Measurements from ENCODE around the gene EXOC6B.
"Not testable (repeated sequence)": the region's sequence is repeated elsewhere in the genome, so short reads cannot be mapped to it uniquely, and the experiment has no call there.

EXOC6B gene

DNA sequence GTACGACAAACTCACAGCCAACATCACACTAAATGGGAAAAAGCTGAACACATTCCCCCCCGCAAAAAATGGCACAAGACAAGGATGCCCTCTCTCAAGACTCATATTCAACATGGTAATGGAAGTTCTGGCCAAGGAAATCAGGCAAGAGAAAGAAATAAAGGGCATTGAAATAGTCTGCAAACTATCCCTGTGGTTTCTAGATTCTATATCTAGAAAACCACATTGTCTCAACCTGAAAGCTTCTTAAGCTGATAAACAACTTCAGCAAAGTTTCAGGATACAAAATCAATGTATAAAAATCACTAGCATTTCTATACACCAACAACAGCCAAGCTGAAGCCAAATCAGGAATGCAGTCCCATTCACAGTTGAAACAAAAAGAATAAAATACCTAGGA is 383.6 kb downstream of the EXOC6B start:
- DNase-seq (ENCODE audit: low spot score): no peak

DNA sequence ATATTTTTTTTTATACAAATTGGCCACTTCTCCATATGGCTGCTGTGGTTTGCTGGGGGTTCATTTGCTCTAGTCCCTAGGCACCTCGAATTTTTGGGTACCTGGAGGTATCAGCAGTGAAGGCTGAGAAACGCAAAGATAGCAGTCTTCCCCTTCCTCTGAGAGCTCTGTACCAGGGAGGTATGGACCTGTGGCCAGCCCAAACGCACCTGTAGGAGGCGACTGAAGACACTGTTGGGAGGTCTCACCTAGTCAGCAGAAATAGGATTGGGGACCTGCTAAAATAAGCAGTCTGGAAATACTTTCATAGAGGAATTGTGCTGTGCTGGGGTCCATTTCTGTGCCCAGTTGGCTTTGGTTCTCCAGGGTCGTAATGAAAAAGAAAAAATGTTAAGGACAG is 385.9 kb downstream of the EXOC6B start:
- no peak for DNase-seq (ENCODE audit: low spot score)

DNA sequence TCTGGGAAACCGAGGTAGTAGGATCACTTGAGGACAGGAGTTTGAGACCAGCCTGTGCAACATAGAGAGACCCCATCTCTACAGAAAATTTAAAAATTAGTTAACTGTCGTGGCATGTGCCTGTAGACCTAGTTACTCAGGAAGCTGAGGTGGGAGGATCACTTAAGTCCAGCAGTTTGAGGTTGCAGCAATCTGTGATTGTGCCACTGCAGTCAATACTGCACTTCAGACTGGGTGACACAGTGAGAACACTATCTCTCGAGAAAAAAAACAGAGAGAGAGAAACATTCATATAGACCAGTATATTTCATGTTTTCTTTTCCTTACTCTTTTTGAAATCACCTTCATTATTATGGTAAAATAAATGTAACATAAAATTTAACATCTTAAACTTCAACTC is 387.5 kb downstream of the EXOC6B start:
- no peak for DNase-seq (ENCODE audit: low spot score)

DNA sequence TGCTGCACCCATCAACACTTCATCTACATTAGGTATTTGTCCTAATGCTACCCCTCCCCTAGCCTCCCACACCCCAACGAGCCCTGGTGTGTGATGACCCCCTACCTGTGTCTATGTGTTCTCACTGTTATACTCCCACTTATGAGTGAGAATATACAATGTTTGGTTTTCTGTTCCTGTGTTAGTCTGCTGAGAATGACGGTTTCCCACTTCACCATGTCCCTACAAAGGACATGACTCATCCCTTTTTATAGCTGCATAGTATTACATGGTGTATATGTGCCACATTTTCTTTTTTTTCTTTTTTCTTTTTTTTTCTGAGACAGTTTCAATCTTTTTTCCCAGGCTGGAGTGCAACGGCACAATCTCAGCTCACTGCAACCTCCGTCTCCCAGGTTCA is 394.1 kb downstream of the EXOC6B start:
- no peak for DNase-seq (ENCODE audit: low spot score)

DNA sequence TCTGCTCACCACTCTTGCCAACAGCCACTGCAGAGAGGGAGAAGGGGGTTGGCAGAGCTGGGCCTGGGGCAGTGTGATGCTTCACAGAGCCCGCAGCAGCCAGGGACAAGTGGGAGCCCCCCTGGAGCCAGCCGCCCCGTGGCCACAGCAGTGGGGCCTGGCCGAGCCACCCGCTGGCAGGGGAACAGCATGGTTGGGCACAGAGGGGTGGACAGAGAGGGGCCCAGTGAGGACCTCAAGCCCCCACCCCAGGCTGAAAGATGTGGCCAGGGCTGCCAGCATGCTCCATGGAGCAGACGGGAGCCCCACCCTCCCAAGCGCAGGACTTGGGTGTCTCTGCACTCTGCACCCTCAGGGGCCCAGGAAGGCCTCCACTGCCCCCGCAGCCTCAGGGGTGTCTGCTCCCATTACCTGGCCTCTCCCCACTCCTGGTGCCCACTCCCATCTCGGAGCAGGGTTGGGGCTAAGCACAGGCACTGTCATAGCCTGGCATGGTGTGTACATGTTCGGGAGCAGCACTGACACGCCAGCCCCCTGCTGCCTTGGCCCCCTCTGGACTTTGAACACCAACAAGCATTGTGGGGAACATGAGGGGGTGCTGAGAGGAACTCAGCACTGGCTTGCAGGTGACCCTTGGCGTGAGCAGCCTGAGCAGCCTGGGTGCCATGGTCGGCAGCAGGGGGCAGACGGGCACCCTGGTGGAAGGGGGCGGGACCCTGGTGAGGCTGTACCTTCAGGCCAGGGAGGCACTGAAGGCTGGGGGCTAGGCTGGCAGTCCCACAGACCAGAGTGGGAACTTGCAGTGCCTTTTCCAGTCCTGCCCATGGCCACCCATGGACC is 398.6 kb downstream of the EXOC6B start:
- no peak for DNase-seq (ENCODE audit: low spot score)

DNA sequence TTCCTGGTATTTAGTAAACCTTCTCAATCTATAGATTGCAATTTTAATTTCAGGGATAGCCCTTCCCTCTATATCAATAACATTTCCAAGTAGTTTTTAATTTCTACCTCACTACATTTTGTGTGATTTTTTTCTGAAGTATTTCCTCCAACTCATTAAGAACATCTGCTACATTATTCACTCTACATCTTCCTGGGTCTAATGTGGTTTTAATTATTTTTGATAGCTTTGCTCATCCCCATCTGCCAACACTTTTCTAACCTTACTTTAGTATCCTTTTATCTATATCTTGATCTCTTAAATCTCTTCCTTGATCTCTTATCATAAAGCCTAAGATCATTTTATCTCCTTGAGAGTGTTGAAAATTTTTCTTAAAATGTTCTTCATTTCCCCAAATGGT is 399.8 kb downstream of the EXOC6B start:
- DNase-seq (ENCODE audit: low spot score): no peak

DNA sequence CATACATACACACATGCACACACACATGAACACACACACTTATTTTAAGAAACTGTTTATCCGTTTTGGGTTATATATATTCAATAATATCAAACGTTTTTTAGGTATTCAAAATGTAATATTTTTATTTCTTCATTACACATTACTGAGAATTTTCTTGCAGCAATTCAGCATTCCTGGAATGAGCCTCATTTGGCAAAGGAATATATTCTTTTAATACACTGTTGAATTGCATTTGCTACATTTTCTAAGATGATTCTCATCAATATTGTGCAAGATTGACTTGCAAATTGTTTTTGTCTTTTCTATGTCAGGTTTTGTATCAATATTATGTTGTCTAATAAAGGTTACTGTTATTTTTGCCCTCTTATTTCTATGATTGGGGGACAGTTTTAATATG is 402.1 kb downstream of the EXOC6B start:
- DNase-seq (ENCODE audit: low spot score): no peak

DNA sequence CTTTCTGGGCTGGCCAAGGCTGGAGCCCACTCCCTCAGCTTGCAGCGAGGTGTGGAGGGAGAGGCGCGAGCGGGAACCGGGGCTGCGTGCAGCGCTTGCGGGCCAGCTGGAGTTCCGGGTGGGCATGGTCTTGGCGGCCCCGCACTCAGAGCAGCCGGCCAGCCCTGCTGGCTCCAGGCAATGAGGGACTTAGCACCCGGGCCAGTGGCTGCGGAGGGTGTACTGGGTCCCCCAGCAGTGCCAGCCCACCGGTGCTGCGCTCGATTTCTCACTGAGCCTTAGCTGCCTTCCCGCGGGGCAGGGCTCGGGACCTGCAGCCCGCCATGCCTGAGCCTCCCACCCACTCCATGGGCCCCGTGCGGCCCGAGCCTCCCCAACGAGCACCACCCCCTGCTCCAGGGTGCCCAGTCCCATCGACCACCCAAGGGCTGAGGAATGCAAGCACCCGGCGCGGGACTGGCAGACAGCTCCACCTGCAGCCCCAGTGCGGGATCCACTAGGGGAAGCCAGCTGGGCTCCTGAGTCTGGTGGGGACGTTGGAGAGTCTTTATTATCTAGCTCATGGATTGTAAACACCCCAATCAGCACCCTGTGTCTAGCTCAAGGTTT is 404.0 kb downstream of the EXOC6B start:
- not testable (repeated sequence) for DNase-seq (ENCODE audit: low spot score)

DNA sequence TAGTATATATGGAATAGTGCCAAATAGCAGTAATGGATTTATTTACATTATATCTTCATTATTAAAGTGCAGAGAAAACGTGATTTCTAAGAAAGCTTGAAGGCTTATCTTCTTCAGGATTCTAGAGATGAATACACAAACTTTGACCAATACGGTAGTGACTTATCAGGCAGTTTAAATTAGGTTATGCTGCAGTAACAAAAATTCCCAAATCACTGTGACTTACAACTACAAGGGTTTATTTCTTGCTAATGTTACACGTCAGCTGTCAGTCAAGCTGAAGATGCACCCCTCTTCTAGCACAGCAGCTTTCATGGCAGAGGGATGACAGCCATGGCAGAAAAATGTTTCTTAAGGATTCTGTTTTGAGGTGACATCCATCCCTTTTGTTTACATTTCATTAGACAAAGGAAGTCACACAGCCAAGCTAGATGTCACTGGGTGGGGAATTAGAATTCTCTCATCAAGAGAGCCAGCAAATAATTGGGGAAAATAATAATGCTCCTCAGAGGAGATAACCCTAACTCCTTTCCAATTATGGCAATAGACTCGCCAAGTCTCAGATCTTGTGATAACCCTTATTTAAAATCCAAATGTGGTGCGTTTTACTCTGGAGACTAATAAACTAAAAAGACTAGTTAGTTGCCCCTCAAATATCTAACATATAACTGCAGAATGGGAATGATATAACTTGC is 409.9 kb downstream of the EXOC6B start:
- no peak for DNase-seq (ENCODE audit: low spot score)

DNA sequence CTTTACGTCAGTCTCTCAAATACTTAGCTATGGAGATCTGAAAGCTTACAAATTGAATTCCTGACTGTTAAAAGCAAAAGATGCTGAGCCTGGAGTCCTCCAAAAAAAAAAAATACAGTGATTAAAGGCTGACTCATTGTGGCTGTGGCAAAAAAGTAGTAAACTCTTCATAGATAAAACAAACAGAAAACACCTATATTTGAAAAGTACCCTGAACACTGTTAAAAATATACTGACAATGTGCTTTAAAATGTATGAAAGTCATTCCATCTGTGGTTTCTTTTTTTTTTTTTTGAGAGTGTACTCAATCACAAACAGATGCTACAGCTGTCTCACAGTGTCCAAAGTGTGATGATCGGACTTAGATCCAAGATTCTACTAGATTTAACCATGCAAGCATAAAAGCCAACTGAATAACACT is 410.6 kb downstream of the EXOC6B start:
- peak; percentile 50 for DNase-seq (ENCODE audit: low spot score)

DNA sequence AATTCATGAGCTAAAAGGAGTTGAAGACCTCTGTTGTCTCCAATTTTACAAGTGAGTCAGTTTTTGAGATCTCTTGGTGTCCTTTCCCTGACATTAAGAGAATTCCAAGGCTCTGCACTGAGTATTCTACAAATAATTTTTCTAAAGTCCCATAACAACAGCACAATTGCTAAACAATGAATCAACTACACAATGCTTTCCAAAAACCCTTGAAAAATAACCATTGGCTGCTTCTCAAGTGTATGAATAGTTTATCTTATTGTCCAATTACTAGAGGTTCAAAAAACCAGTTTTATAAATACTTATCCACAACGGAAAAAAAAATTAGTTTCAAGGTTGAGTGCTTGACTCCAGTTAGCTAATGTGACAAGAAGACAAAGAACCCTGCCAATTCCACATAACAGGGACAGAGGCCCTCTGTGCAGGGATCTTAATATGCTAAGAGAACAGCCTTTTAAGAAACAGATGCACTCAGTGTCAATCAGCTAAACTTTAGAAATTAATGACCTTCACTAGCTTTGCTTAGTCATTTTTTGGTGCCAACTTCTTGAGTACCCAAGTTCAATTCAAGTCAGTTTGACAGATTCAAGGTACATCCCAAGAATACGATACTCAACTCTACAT is 411.6 kb downstream of the EXOC6B start:
- peak; percentile 48 for DNase-seq (ENCODE audit: low spot score)

DNA sequence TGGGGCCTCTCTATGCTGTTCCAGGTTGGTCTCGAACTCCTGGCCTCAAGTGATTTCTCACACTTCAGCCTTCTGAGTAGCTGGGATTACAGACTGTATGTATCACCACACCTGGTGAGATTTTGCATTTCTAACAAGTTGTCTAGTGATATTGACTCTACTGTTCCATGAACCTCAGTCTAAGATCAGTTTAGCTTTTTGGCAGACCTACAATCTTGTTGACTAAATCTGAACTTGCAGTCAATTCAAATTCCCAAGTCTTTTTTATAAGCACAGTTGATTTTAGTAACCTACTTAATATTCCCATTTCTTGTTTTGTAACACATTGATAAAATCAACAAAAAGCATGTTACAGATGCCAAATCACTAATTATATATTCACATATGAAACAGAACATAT is 412.1 kb downstream of the EXOC6B start:
- no peak for DNase-seq (ENCODE audit: low spot score)

DNA sequence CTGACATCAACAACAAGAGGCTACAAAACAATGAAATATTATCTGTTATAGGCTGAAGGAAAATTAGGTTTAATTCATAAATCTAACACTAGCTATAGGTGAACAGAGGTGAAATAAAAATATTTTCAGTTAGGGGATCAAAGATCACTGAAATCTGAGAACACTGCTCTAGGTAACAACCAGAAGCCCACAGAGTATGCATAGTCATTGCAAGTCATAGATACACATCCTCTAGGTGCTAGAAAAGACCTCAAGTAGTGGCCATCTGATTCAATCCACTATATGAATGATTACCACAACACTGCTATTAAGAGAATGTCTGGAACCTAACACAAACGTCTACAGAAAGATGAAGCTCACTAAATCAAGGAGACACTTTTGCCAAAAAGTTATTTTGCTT is 413.6 kb downstream of the EXOC6B start:
- no peak for DNase-seq (ENCODE audit: low spot score)

DNA sequence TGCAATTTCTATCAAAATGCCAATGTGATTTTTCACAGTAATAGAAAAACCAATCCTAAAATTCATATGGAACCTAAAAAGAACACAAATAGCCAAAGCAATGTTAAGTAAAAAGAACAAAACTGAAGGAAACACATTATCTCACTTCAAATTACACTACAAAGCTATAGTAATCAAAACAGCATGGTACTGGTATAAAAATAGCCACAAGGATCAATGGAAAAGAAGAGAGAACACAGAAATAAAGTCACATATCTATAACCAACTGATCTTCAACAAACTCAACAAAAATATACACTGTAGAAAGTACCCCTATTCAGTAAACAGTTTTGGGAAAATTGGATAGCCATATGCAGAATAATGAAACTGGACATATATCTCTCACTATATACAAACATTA is 426.0 kb downstream of the EXOC6B start:
- DNase-seq (ENCODE audit: low spot score): no peak

DNA sequence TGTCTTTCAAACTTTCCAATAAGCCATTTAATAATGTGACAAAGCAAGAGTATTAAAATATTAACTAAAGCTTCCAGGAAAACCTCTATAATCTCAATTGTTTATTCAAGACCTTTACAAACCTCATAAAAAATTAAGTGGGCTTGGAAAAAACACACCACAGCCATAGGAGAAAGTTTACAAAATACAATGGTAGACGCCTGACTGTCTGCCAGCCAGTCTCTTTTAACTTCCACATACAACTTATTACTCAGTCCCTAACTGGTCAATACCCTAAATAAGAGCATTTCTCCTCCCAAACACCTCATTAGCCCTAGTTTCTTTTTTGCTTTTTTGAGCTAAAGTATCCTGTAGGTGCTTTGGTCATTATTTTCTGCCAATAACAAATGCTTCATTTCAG is 430.7 kb downstream of the EXOC6B start:
- DNase-seq (ENCODE audit: low spot score): no peak

DNA sequence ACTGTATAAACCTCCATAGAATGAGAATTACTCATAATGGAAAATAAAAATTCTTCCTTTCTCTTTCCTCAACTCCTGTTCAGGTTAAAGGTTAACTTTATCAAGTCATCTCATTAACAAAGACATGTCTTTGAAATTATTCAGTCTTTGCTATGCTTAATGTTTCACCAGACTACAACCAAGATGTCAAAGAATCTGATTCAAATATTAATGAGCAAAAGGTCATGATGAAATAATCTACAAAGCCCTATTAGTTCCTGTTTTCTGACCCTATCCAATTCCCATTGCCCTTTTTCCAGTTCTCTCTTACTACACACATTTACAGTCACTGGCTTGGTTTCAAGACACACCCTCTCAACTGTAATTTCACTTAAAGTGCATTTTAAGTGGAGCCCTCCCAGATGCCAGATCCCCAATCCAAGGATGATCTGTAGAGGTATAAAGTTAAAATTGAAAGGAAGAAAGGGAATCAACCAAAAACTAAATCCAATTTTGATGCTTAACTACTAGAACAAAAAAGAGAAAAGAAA is 431.2 kb downstream of the EXOC6B start:
- DNase-seq (ENCODE audit: low spot score): no peak

DNA sequence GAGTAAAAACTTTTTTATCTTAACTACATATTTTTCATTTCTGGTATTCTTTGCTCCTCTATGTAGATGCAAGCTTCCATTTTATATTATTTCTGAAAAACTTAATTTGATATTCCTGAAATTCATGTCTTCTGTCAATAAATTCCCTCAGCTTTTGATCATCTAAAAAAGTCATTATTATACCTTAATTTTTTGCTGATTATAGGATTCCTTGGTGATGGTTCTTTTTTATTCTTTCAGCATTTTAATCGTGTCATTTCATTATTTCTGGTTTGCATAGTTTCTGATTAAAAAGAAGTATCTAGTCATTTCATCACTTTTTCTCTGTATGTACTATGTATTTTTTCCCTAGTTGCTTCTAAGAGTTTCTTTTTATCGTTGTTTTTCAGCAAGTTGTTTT is 436.4 kb downstream of the EXOC6B start:
- DNase-seq (ENCODE audit: low spot score): no peak

DNA sequence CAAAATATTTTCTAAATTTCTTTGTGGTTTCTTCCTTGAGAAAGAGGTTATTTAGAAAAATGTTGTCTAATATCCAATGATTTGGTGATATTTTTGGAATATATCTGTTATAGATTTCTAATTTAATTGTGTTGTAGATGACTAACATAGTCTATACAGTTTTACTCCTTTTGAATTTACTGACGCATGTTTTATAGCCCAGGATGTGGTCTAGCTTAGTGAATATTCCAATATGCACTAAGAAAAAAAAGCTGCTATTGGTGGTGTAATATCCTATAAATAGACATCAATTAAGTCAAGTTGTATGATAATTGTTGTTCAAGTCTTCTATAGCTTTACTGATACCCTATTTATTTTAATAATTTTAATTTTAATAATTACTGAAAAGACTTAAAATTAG is 437.6 kb downstream of the EXOC6B start:
- no peak for DNase-seq (ENCODE audit: low spot score)

DNA sequence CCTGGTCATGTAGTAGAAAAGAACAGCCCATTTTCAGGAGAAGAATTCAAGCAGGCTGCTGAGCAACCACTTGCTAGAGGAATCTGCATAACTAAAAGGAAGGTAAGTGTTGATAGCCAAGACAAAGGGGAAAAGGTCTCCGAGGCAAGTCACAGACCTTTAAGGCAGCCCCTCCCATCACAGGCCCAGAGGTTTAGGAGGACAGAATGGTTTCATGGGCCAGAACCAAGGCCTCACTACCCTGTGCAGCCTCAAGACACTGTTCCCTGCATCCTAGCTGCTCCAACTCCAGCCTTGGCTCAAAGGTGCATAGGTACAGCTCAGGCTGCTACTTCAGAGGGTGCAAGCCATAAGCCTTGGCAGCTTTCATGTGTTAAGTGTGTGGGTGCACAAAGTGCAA is 439.5 kb downstream of the EXOC6B start:
- no peak for DNase-seq (ENCODE audit: low spot score)

DNA sequence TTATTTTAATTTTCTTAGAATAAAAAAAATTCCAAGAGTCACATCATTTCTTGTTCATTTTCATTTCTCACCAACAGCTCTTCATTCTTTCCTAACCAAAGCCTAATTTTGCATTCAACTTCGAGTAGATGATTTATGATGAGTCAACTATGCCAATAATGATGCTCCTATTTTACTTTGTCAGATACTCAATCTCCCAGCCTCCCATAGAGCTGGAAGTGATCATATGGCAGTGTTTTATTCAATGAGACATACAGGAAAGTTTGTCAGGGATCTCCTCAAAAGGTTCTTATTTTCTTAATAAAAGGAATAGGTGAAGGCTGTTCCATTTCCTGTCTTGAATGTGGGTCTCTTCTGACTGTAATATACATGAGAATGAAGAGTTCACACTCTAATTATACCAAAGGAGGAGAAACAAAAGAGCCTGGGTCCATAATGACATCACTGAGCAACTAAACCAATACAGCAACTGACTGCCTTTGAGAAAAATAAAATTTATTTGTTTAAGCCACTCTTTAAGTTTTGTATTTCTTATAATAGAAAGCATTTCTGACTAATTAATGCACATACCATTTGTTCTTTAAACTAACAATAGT is 447.0 kb downstream of the EXOC6B start:
- DNase-seq (ENCODE audit: low spot score): no peak

DNA sequence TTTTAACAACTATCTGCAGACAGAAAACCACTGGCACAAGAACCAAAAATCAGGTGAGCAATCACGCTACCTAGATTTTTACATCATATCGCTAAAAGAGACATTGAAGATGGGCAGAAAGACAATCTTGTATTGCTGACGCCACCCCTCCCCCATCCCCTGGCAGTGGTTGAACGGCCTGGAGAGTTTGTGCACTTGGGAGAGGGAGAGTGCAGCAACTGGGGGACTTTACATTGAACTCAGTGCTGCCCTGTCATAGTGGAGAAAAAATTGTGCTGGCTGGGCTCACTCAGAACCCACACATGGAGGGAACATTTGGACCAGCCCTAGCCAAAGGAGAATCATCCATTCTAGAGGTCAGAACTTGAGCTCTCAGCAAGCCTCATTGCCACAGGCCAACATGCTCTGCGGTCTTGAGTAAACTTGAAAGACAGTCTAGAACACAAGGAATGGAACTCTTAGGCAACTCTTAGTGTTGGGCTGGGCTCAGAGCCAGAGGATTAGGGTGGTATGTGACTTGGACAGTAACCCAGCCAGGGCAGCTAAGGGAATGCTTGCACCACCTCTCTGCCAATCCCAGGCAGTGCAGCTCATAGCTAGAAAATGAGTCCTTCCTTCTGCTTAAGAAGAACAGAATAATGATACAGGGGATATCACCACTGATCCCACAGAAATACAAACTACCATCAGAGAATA is 458.2 kb downstream of the EXOC6B start:
- DNase-seq (ENCODE audit: low spot score): peak; percentile 86

DNA sequence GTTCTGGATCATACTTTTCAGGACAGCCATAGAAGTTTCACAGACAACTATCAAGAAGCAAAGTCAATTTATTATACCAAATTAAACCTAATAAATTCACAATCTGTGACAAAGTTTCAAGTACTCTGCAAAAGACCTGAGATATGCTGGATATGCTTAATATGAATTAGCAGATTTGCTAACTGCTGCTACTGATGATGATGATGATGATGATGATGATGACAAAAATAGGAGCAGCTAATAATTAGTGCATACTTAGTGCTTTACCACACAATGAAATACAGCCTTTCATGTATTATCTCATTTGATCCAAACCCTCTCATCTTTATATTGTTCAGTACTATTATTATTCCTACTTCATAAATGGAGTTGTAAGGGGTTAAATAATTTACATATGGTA is 462.4 kb downstream of the EXOC6B start:
- DNase-seq (ENCODE audit: low spot score): no peak
